ENCODE results near the gene ECI1.

ECI1 gene

DNA sequence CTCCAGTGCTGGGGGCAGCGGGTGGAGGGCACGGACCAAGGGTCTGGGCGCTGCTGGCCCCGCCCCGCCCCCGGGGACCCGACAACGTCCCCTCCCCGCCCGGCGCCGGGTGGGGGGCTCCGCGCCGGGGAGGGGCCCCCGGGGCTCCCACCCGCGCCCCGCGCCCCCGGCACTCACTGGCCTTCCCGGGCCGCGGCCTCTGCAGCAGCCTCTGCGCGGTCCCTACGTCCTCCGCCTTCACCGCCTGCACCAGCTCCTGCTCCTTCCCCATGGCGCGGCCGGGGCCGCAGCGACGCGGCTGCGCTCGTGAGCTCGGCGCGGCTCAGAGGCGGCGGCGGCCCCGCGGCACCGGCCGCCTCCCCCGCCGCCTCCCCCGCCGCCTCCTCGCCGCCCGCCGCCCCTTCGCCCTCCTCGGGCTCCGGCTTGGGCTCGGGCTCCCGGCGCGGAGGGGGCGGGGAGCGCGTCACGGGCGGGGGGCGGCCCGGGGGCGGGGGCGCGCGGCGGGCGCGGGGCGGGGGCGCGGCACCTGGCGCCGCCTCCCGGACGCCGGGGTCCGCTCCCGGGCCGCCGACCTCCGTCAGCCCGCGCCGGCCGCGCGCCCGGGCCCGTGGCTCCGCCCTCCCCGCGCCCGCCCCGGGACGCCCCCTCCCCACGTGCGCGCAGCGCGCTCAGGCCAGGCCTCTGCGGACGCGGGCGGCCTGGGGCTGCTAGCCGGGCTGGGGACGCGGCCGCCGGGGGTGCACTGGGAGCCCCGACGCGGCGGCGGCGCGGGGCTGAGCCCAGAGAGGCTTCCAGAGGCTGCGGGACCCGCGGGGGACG is 55.0 kb downstream of the ECI1 start, which contains the start of gene CASKIN1:
Gene CASKIN1 (minus strand): TSS at position 444 of the 819 bp plus-strand sequence. CDS start 173 bp downstream, at position 271.
- Mint-ChIP-seq H3K4me3 (peak within 1 kb of the TSS; percentile 29), H3K4me1 (peaks cover 6% of the 10 kb centered on the region), H3K9me3 (no peaks in the 10 kb centered on the region), H3K27me3 (peaks cover 35% of the 10 kb centered on the region), H3K36me3 (ENCODE audit: low read depth) (no peaks in the 10 kb centered on the region), H3K27ac (no peak within 1 kb of the TSS)
- DNase-seq (no peak), ATAC-seq (peak; percentile 26)

DNA sequence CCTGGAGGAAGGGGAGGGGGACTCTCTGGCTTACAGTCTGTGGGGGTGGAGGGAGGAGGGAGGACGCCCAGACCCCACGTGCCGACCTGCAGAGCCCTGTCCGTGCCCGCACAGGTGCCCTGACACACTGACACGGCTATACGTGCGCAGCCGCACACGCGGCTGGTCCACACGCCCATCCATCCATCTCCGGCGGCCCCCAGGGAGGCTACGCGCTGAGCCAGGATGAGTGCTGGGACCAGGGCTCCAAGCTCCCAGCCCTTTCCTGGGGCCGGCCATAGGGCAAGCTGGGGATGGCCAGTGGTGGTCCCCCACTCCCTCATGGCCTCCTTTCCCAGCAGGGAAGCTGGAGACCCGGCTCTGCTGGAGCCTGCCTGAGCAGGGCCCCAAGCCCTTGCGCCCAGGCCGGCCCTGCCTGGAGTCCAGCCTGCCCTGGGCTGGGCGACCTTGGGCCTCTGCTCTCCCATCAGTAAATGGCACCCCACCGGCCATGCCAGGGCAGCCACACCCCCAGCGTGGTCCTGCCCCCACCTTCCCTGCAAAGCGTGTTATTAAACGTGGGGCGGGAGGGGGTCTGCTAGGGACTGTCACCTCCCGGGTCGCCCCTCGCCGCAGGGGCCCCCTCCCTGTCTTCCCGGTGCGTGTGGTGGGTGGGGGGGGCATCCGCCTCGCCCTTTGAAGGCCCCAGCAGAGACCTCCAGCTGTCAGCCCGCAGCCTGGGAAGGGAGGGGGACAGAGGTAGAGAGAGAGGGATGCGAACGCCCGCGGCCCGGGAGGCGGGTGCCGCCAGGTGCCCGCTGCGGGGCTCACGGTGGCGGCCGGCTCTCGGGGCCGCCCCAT is 55.8 kb downstream of the ECI1 start:
- DNase-seq, result no peak
- Mint-ChIP-seq H3K36me3 (ENCODE audit: low read depth) (no peaks in the 10 kb centered on the region), H3K27ac (no peak overlapping the region), H3K27me3 (peaks cover 35% of the 10 kb centered on the region), H3K9me3 (no peaks in the 10 kb centered on the region), H3K4me3 (peak overlapping the region; percentile 4), H3K4me1 (peaks cover 6% of the 10 kb centered on the region)
- no peak for ATAC-seq

DNA sequence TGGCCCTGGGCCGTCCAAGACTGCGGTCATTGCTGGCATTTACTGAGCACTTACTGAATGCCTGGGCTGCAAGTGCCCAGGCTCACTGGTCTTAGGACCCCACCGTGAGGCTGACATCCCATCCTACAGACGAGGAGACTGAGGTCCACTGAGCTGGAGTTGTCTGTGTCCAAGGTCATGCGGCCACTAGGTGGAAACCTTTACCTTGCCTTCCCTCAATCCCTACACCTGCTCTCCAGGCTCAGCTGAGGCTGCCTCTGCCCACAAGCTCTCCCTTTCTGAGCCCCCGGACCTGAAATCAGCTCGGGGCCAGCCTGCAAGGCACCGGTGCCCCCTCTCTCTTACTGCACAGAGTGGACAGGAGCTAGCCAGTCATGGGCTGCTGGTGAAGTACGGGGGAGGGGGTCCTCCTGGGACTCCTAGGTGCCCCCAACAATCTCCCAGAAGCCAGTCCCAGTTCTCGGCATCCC is 56.5 kb downstream of the ECI1 start:
- no peak overlapping the region for H3K27ac Mint-ChIP-seq
- DNase-seq, result peak; percentile 39

DNA sequence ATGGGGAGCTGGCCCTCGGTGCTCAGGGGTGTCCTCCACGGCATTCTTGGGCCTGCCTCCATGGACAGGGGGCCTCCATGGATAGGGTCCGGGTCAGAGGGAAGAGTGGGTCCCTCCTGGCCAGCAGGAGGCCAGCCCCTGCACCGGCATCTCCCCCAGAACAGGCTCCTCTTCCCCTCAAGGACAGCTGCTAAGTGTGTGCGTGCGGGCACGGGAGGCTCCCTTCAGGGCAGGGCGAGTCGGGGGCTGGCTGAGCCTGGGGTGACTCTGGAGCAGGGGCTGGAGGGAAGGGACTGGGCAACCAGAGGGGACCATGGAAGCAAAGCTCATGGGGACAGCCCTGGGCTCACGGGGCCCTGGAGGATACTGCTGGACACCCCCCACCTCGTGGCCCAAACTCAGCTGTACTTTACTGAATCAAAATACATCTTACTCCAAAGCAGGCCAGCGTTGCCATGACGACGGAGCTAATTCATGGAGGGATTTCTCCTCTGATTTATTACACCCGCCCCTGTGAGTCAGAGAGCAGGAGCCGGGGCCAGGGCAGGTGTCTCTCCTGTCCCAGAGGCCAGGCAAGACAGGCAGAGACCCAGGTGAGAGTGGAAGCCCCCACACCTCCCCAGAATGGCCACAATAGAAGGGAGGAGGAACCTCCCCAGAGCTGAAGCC is 57.1 kb downstream of the ECI1 start:
- no peak overlapping the region for H3K4me3 Mint-ChIP-seq
- DNase-seq, result no peak
- ATAC-seq, result no peak

More for the DNA sequence above, 56.5 kb downstream of the ECI1 start:
- Mint-ChIP-seq H3K4me3 (peak overlapping the region; percentile 4), H3K36me3 (ENCODE audit: low read depth) (no peaks in the 10 kb centered on the region), H3K4me1 (peaks cover 6% of the 10 kb centered on the region), H3K27me3 (peaks cover 32% of the 10 kb centered on the region), H3K9me3 (no peaks in the 10 kb centered on the region)
- peak; percentile 73 for ATAC-seq

DNA sequence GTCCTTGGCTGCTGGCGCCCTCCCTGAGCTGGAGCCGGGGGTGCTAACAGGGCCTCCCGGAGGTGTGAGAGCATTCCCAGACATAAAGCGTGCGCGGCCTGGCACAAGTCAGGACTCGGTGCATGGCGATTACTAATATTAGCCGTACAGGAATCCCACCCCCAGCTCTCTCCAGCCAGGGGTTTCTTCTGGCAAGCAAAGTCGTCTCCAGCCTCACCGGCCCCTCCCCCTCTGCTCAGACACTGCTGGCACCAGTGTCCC is 60.0 kb downstream of the ECI1 start:
- Mint-ChIP-seq H3K27ac (no peak overlapping the region), H3K4me3 (no peak overlapping the region), H3K4me1 (peaks cover 4% of the 10 kb centered on the region), H3K36me3 (ENCODE audit: low read depth) (no peaks in the 10 kb centered on the region), H3K27me3 (peaks cover 10% of the 10 kb centered on the region), H3K9me3 (no peaks in the 10 kb centered on the region)
- DNase-seq (no peak), ATAC-seq (no peak)

More for the DNA sequence above, 57.1 kb downstream of the ECI1 start:
- peaks cover 6% of the 10 kb centered on the region for H3K4me1 Mint-ChIP-seq
- no peak overlapping the region for H3K27ac Mint-ChIP-seq
- H3K27me3 Mint-ChIP-seq, result peaks cover 32% of the 10 kb centered on the region
- no peaks in the 10 kb centered on the region for H3K9me3 Mint-ChIP-seq
- H3K36me3 Mint-ChIP-seq (ENCODE audit: low read depth), result no peaks in the 10 kb centered on the region

DNA sequence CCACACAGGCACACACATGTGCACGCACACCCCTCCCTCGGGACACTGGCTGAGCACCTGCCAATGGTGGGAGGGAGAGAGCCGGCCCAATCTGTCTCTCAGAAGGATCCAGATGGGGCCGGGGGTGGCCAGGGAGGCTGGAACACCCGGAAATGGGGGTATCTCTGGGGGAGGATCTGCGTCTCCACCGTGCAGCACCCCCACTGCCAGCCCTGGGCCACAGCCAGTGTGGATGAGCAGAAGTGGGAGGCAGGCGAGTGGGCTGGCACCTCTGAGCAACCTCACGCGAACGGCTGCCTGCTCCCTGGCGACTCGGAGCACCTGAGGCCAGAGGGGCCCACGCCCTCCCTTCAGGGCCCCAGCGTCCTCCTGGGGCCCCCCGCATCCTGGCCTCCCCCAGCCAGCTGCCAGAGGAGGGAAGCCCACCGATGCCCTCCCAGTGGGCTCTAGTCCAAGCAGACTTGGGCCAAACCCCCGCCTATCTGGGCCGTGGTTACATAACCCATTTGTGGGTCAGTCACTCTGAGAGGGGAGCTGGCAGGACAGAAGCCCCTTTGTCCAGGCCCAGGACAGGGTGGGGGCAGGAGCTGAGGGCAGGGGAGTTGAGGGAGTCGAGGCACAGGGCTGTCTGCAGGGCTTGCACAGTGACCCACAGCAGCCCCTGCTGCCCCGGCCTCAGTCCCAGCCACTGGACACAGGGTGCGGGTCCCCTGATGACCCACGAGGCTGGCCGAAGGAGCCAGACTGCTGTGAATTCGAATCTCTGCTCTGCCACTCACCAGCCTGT is 60.5 kb downstream of the ECI1 start:
- Mint-ChIP-seq H3K27ac (no peak overlapping the region), H3K36me3 (ENCODE audit: low read depth) (no peaks in the 10 kb centered on the region), H3K4me1 (peaks cover 4% of the 10 kb centered on the region), H3K27me3 (peaks cover 10% of the 10 kb centered on the region), H3K9me3 (no peaks in the 10 kb centered on the region), H3K4me3 (no peak overlapping the region)
- no peak for DNase-seq
- ATAC-seq, result no peak

DNA sequence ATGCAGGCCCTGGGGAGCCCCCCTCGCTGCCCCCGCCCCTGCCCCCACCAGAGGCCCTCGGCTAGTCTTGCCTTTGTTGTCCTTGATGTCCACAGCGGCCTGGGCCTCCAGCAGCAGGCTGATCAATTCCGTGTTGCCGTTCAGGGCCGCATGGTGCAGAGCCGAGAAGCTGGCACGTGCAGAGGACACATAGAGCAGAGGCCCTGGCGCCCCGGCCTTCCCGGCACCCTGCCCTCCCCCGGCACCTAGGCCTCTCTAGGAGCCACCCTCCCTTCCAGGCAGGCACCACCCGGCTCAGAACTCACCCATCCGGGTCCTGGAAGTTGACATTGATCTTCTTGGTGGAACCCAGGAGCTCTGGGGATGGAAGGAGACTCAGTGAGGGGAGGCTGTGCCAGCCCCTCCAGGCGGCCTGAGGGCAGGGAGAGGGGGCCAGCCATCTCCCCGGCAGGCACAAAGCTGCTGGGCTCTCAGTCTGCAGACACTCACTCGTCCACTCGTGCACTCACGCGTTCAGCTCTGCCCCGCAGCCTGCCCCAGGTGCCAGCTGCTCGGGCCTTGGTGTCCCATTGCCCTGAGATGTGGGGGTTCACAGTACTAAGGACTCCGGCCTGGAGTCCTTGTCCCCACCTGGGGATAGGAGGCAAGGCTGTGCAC is 61.3 kb downstream of the ECI1 start:
- ATAC-seq, result no peak
- Mint-ChIP-seq H3K4me1 (peaks cover 4% of the 10 kb centered on the region), H3K9me3 (no peaks in the 10 kb centered on the region), H3K36me3 (ENCODE audit: low read depth) (no peaks in the 10 kb centered on the region), H3K27ac (no peak overlapping the region), H3K27me3 (peaks cover 9% of the 10 kb centered on the region), H3K4me3 (no peak overlapping the region)
- no peak for DNase-seq
